ENCODE measurements around the gene CD28. TPM values are rescaled to one million over a fixed set of nuclear protein-coding genes. Genes with fewer than 3 reads are reported as not detected.

The CD28 gene
- polyA plus RNA-seq, 4 donors, result under 0.01 to 1.0 (median 0.27) TPM

DNA sequence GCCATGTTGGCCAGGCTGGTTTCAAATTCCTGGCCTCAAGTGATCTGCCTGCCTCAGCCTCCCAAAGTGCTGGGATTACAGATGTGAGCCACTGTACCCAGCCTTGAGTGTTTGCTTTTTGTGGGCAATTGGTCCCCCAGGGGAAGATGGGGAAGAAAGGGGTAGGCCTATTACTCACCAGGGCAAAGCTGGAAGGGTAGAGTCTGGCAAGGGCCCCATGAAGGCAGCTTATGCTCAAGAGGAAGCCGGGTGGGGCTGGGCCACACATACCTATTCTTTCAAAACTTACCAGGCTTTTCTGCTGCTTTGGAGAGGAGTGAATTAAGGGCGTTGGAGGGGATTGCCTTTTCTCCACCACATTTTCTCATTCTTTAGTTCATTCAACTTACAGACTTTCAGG, 24.5 kb upstream of the CD28 start:
- FAIRE-seq, result no peak
- Histone ChIP-seq H3K27me3 (ENCODE audit: control insufficient read depth in 3 of 3, insufficient read depth in 3 of 3, low read length in 3 of 3) (no peaks in the 10 kb centered on the region), H3K4me1 (ENCODE audit: control insufficient read depth in 3 of 3, insufficient read depth in 2 of 3, low read depth in 1 of 3, low read length in 2 of 3) (peaks cover 0 to 14% (median 0%) of the 10 kb centered on the region in 3 donors), H3K36me3 (ENCODE audit: control insufficient read depth in 3 of 3, insufficient read depth in 2 of 3, low read depth in 1 of 3, low read length in 3 of 3) (no peaks in the 10 kb centered on the region), H3K4me3 (ENCODE audit: low read depth in 1 of 3, low read length in 3 of 3) (no peak overlapping the region), H3K9me3 (ENCODE audit: control insufficient read depth in 2 of 2, insufficient read depth in 1 of 2, low read depth in 1 of 2, low read length in 1 of 2) (no peaks in the 10 kb centered on the region), H3K27ac (ENCODE audit: low read depth in 1 of 3, low read length in 2 of 3) (peak overlapping the region in 1 of 3 donors; percentile 75)
- no peak for DNase-seq
- WGBS, 3 donors, result 77 to 86% (median 83%) methylated on average over 2 of the region's 2 CpGs

DNA sequence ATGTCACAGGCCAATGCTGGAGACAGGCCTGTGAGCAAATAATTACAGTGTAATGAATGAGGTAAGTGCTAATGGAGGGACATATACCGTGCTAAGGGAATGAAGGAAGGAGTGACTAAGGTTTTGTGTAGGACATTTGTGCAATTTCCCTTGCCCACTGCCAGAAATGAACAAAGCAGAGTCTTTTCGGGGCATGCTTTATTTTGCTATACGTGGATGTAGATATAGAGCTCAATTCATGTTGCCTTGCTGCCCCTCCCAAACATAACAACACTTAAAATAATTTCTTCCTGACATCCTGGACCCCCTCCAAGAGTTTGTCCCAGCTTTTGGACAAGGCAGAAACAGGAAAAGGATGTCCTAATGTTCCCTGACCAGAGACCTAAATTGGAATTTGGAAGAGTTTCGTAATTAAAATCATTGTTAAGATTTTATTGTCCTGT, 23.7 kb upstream of the CD28 start:
- no peaks in the 10 kb centered on the region for H3K9me3 ChIP-seq (ENCODE audit: control insufficient read depth in 2 of 2, insufficient read depth in 1 of 2, low read depth in 1 of 2, low read length in 1 of 2)
- H3K36me3 ChIP-seq (ENCODE audit: control insufficient read depth in 3 of 3, insufficient read depth in 2 of 3, low read depth in 1 of 3, low read length in 3 of 3), result no peaks in the 10 kb centered on the region
- no peaks in the 10 kb centered on the region for H3K27me3 ChIP-seq (ENCODE audit: control insufficient read depth in 3 of 3, insufficient read depth in 3 of 3, low read length in 3 of 3)
- H3K27ac ChIP-seq (ENCODE audit: low read depth in 1 of 3, low read length in 2 of 3), result peak overlapping the region in 1 of 3 donors; percentile 71
- no peak for DNase-seq
- WGBS, 3 donors, result 61 to 85% (median 78%) methylated on average over 4 of the region's 4 CpGs
- no peak for FAIRE-seq
- H3K4me1 ChIP-seq (ENCODE audit: control insufficient read depth in 3 of 3, insufficient read depth in 2 of 3, low read depth in 1 of 3, low read length in 2 of 3), result peaks cover 0 to 18% (median 0%) of the 10 kb centered on the region in 3 donors
- H3K4me3 ChIP-seq (ENCODE audit: low read depth in 1 of 3, low read length in 3 of 3), result no peak overlapping the region

DNA sequence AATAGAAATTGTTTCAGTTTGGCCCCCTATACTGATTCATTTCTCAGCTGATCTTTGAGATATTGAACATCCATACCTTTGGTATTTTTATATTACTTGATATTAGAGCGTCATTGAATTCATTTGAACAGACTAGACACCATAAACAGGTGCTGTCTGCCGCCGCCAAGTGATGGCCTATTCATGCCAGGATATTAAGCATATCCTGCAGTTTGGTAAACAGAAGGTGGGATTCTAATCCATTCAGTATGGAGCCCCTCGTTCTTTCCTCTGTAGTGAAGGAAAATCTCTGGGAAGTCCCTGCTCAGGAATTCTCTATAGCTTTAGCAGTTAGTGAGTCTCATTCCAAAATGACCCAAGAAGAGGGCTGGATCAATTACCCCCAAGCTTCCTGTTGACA, 23.0 kb upstream of the CD28 start:
- 79 to 88% (median 85%) methylated on average over 4 of the region's 4 CpGs for WGBS, 3 donors
- DNase-seq (no peak), FAIRE-seq (no peak)
- Histone ChIP-seq H3K36me3 (ENCODE audit: control insufficient read depth in 3 of 3, insufficient read depth in 2 of 3, low read depth in 1 of 3, low read length in 3 of 3) (no peaks in the 10 kb centered on the region), H3K9me3 (ENCODE audit: control insufficient read depth in 2 of 2, insufficient read depth in 1 of 2, low read depth in 1 of 2, low read length in 1 of 2) (no peaks in the 10 kb centered on the region), H3K27ac (ENCODE audit: low read depth in 1 of 3, low read length in 2 of 3) (peak overlapping the region in 2 of 3 donors; percentile 75), H3K4me3 (ENCODE audit: low read depth in 1 of 3, low read length in 3 of 3) (no peak overlapping the region), H3K4me1 (ENCODE audit: control insufficient read depth in 3 of 3, insufficient read depth in 2 of 3, low read depth in 1 of 3, low read length in 2 of 3) (peaks cover 0 to 20% (median 0%) of the 10 kb centered on the region in 3 donors), H3K27me3 (ENCODE audit: control insufficient read depth in 3 of 3, insufficient read depth in 3 of 3, low read length in 3 of 3) (no peaks in the 10 kb centered on the region)

DNA sequence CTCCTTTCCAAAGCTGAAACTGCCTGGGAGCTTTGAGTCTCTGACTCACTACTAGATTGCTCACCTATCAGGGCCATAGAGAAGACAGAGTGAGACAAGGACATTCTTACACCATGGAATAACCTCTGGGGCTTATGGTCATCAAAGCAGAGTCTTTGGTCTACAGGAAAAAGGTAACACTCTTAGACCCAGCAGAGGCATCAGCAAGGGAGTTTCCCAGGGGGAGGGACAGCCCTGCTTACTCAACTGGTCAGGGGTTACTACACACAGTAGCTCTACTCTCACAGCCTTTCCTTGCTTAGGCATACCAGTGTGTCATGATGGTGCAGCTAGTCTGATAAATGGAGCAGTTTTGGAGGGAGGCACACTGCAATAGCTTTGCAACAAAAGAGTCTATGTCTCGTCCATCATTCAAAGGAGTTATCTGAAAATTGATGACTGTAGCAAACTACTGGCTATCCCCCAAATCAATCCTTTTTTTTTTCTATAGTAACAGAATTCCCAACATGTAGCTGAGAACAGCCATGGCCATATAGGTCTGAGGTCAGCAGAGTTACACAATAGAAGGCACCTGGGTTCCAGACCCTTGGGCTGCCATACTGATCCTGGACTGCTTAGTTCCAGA, 22.4 kb upstream of the CD28 start:
- no peaks in the 10 kb centered on the region for H3K27me3 ChIP-seq (ENCODE audit: control insufficient read depth in 3 of 3, insufficient read depth in 3 of 3, low read length in 3 of 3)
- no peaks in the 10 kb centered on the region for H3K9me3 ChIP-seq (ENCODE audit: control insufficient read depth in 2 of 2, insufficient read depth in 1 of 2, low read depth in 1 of 2, low read length in 1 of 2)
- no peaks in the 10 kb centered on the region for H3K36me3 ChIP-seq (ENCODE audit: control insufficient read depth in 3 of 3, insufficient read depth in 2 of 3, low read depth in 1 of 3, low read length in 3 of 3)
- peak overlapping the region in 2 of 3 donors; percentile 75 for H3K27ac ChIP-seq (ENCODE audit: low read depth in 1 of 3, low read length in 2 of 3)
- DNase-seq (peak; percentile 38 to 74), FAIRE-seq (no peak)
- peaks cover 0 to 26% (median 0%) of the 10 kb centered on the region in 3 donors for H3K4me1 ChIP-seq (ENCODE audit: control insufficient read depth in 3 of 3, insufficient read depth in 2 of 3, low read depth in 1 of 3, low read length in 2 of 3)
- H3K4me3 ChIP-seq (ENCODE audit: low read depth in 1 of 3, low read length in 3 of 3), result no peak overlapping the region
- 94 to 100% (median 96%) methylated on average over 1 of the region's 1 CpG for WGBS, 3 donors

DNA sequence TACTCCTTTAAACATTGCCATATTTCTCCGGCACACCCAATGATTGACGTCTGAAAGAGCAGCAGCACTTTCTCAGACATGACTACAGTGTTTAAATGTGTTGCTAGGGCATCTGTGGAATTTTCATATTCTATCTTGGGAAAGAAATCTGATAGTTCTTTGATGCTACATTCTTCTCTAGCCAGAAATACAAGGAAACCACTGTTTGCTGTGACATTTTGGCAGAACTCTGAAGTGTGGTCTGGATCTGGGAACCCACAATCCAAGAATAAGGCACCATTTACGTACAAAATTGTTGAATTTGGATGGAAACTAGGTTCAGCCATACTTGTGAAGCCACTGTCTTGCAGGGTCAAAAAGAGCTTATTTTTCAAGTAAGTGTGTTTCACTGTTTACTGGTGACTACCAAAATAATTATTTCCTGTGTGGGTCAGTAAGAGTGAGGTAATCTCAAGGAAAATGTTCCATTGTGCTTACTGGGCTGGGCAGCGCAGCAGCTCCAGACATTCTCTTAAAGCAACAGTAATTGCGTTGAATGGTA, 21.3 kb upstream of the CD28 start:
- DNase-seq, result no peak
- H3K9me3 ChIP-seq (ENCODE audit: control insufficient read depth in 2 of 2, insufficient read depth in 1 of 2, low read depth in 1 of 2, low read length in 1 of 2), result no peaks in the 10 kb centered on the region
- no peak overlapping the region for H3K4me3 ChIP-seq (ENCODE audit: low read depth in 1 of 3, low read length in 3 of 3)
- H3K4me1 ChIP-seq (ENCODE audit: control insufficient read depth in 3 of 3, insufficient read depth in 2 of 3, low read depth in 1 of 3, low read length in 2 of 3), result peaks cover 0 to 37% (median 3%) of the 10 kb centered on the region in 3 donors
- FAIRE-seq, result no peak
- no peaks in the 10 kb centered on the region for H3K36me3 ChIP-seq (ENCODE audit: control insufficient read depth in 3 of 3, insufficient read depth in 2 of 3, low read depth in 1 of 3, low read length in 3 of 3)
- peak overlapping the region in 2 of 3 donors; percentile 75 for H3K27ac ChIP-seq (ENCODE audit: low read depth in 1 of 3, low read length in 2 of 3)
- WGBS, 3 donors, result 69 to 92% (median 89%) methylated on average over 5 of the region's 5 CpGs
- H3K27me3 ChIP-seq (ENCODE audit: control insufficient read depth in 3 of 3, insufficient read depth in 3 of 3, low read length in 3 of 3), result no peaks in the 10 kb centered on the region

DNA sequence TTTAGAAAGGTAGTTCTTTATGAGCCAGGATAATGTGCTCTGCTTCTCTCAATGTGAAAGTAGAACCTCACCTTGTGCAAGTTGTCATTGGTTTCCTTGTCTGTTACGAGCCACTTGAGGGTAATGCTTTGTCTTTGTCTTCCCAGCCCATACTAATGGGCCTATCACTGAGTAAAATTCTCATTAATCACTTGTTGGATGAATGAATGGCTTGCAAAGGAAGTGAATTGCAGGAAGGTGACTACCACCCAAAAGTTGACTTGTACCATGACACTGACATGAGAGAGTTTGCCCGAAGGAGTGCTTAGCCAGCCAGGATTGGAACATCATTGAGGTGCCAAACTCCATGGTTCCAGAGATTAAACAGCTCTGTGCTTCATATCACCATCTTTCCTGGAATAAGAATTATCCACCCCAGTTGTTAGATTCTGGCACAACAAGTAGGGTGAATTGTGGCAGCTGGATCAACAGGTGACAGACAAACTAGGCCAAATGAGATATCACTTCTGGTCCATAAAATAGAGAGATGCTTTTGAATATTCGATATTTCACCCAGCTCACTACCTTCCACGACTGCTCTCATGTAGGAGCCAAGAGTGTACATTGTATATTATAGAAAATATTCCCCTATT, 20.5 kb upstream of the CD28 start:
- no peaks in the 10 kb centered on the region for H3K9me3 ChIP-seq (ENCODE audit: control insufficient read depth in 2 of 2, insufficient read depth in 1 of 2, low read depth in 1 of 2, low read length in 1 of 2)
- peak overlapping the region in 1 of 3 donors; percentile 50 for H3K27ac ChIP-seq (ENCODE audit: low read depth in 1 of 3, low read length in 2 of 3)
- H3K36me3 ChIP-seq (ENCODE audit: control insufficient read depth in 3 of 3, insufficient read depth in 2 of 3, low read depth in 1 of 3, low read length in 3 of 3), result no peaks in the 10 kb centered on the region
- no peak for DNase-seq
- 91 to 96% (median 92%) methylated on average over 4 of the region's 4 CpGs for WGBS, 3 donors
- FAIRE-seq, result no peak
- peaks cover 5 to 45% (median 8%) of the 10 kb centered on the region in 3 donors for H3K4me1 ChIP-seq (ENCODE audit: control insufficient read depth in 3 of 3, insufficient read depth in 2 of 3, low read depth in 1 of 3, low read length in 2 of 3)
- H3K27me3 ChIP-seq (ENCODE audit: control insufficient read depth in 3 of 3, insufficient read depth in 3 of 3, low read length in 3 of 3), result no peaks in the 10 kb centered on the region
- no peak overlapping the region for H3K4me3 ChIP-seq (ENCODE audit: low read depth in 1 of 3, low read length in 3 of 3)

DNA sequence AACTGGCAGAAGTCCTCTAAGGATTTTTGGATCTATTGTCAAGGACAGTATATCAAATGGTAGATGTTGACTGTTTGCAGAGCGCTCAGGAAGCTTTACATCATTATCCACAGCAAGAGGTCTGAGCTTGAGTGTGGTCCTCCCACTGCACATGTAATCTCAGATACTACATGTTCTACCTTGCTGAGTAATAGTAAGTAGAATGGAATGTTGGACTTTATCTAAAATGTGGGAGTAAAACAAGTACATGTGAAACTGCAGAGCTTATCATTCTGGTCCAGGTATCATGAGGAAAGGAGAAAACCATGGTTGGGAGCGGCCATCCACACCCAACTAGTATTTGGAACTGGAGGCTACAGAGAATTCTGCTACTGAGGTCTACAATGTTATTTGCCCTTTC, 19.3 kb upstream of the CD28 start:
- FAIRE-seq, result no peak
- no peaks in the 10 kb centered on the region for H3K36me3 ChIP-seq (ENCODE audit: control insufficient read depth in 3 of 3, insufficient read depth in 2 of 3, low read depth in 1 of 3, low read length in 3 of 3)
- H3K4me1 ChIP-seq (ENCODE audit: control insufficient read depth in 3 of 3, insufficient read depth in 2 of 3, low read depth in 1 of 3, low read length in 2 of 3), result peaks cover 5 to 54% (median 8%) of the 10 kb centered on the region in 3 donors
- DNase-seq, result peak; percentile 53 to 59
- H3K4me3 ChIP-seq (ENCODE audit: low read depth in 1 of 3, low read length in 3 of 3), result no peak overlapping the region
- peak overlapping the region in 1 of 3 donors; percentile 76 for H3K27ac ChIP-seq (ENCODE audit: low read depth in 1 of 3, low read length in 2 of 3)
- 63 to 96% (median 89%) methylated on average over 2 of the region's 2 CpGs for WGBS, 3 donors
- no peaks in the 10 kb centered on the region for H3K27me3 ChIP-seq (ENCODE audit: control insufficient read depth in 3 of 3, insufficient read depth in 3 of 3, low read length in 3 of 3)
- H3K9me3 ChIP-seq (ENCODE audit: control insufficient read depth in 2 of 2, insufficient read depth in 1 of 2, low read depth in 1 of 2, low read length in 1 of 2), result no peaks in the 10 kb centered on the region

DNA sequence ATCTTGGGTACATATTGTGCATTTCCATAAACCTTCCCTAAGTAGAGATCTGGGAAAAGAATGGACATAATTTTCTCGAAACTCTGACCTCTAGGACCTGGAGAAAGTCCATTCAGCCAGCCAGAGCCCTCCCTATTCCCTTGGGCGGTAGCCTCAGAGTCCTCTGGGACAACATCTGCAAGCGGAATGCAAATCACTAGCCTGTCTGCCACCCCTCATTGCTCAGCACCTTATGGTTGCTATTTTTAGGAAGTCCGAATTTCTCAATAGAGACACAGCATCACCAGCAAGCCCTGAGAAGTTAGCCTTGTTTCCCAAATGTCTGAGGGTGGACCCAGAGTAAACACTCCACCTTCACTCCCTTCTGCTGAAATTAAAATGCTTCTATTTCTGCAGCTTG, 17.6 kb upstream of the CD28 start:
- DNase-seq (peak; percentile 39 to 44), FAIRE-seq (no peak)
- H3K4me3 ChIP-seq (ENCODE audit: low read depth in 1 of 3, low read length in 3 of 3), result no peak overlapping the region
- no peaks in the 10 kb centered on the region for H3K9me3 ChIP-seq (ENCODE audit: control insufficient read depth in 2 of 2, insufficient read depth in 1 of 2, low read depth in 1 of 2, low read length in 1 of 2)
- H3K36me3 ChIP-seq (ENCODE audit: control insufficient read depth in 3 of 3, insufficient read depth in 2 of 3, low read depth in 1 of 3, low read length in 3 of 3), result no peaks in the 10 kb centered on the region
- peaks cover 5 to 53% (median 8%) of the 10 kb centered on the region in 3 donors for H3K4me1 ChIP-seq (ENCODE audit: control insufficient read depth in 3 of 3, insufficient read depth in 2 of 3, low read depth in 1 of 3, low read length in 2 of 3)
- no peaks in the 10 kb centered on the region for H3K27me3 ChIP-seq (ENCODE audit: control insufficient read depth in 3 of 3, insufficient read depth in 3 of 3, low read length in 3 of 3)
- 54 to 62% (median 59%) methylated on average over 4 of the region's 4 CpGs for WGBS, 3 donors
- no peak overlapping the region for H3K27ac ChIP-seq (ENCODE audit: low read depth in 1 of 3, low read length in 2 of 3)
